ENCODE results near the gene BOLA2B. TPM values are rescaled to one million over a fixed set of nuclear protein-coding genes. Genes with fewer than 3 reads are reported as not detected.
A peak's percentile ranks its signal among the peaks of the same experiment; 100 is the strongest.
"Not testable (repeated sequence)": the region's sequence is repeated elsewhere in the genome, so short reads cannot be mapped to it uniquely, and the experiment has no call there.

BOLA2B gene
- polyA plus RNA-seq, 12 donors, result 13.0 to 35.0 (median 17.4) TPM; not detected in 2

GRCh38 chr16:30185683-30186421 is 7.6 kb downstream of the BOLA2B start:
- DNase-seq, result no peak

GRCh38 chr16:30184891-30185682 is 8.4 kb downstream of the BOLA2B start:
- DNase-seq, result no peak

DNA sequence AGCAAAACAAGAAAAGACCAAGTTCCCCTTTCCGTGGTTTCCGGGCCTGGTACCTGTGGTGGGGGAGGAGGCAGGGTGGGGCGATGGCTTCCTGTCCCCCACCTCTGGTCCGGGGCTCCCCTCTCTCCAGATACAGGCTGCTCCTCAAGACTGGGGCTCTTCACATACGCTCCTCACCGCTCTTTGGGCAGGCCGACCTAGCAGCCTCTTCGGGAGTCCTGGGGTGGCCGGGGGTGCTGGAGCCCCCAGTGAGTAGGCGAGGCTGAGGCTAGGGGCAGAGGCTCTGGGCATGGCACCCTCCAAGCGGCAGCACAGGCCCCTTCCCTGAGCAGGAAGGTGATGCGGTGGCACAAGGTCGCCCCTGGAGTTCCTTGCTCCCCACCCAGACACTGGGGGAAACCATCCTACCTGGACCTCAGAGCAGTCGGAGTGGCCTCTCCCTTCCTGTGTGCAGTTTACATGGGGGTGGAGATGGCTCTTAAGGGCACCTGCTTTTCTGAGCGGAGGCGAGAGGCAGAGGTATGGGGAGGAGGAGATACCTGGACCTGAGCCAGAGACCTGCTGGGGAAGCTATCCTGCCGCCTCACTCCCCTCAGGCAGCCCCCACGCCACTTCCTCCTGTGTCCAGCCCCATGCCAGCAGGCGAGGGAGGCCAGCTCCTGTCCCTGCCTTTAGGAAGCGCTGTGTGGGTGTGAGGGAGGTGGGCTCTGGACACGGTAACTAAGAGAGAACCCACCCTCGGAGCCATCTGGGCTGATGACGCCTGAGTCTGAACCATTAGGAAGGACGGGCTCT is 9.2 kb downstream of the BOLA2B start:
- DNase-seq, result no peak

- DNase-seq, result peak; percentile 86
Measured at GRCh38 chr16:30183233-30184095, 10.0 kb downstream of the BOLA2B start, which contains the start of gene CORO1A. TSS of gene CORO1A (plus strand) at chr16:30183602. CDS start at chr16:30185210, 1,608 bp downstream.

DNA sequence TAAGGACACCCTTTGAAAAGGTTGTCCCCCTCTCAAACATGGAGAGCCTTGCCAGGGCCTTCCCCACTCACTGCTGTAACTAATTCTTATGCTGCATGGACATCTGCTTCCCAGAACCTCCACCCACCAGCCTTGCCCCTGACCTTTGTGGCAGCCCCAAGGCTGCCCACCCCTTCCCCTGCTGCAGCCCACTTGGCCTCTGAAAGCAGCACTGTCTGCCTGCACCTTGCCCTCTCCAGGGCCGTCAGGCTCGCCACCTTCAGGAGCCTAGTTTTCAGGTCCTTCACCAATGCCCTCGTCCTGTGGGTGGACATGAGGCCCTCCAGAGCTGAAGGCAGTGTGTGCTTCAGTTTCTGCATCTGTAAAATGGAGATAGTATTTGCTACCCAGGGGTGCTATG is 12.7 kb downstream of the BOLA2B start:
- DNase-seq, result no peak

DNA sequence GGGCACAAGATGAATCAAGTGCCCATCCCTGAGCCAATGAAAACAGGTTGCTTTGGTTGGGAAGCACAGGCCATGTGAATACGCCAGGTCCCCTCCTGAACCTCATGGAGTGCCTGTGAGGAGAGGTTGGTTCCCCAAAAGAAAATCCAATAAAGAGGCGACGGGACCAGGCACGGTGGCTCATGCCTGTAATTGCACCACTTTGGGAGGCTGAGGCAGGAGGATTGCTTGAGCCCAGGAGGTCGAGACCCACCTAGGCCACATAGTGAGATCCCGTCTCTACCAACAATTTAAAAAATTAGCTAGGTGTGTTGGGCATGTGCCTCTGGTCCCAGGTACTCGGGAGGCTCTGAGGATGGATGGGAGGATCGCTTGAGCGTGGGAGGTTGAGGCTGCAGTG is 13.5 kb downstream of the BOLA2B start:
- DNase-seq, result no peak

DNA sequence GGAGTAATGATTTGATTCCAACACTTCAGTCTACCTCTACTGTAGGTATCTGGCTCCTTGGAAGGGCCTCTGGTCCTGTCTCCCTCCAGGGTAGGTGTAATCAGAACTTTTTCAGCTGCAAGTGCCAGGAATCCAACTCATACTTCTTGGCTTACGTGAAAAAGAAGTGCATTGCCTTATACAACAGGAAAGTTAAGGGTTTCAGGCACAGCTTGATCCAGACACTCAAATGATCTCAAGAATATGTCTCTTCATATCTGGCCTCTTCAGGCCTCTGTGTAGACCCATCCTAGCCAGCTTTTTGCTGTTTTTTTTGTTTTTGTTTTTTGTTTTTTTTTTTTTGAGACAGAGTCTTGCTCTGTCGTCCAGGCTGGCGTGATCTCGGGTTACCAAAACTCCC is 14.3 kb downstream of the BOLA2B start:
- DNase-seq, result no peak

DNA sequence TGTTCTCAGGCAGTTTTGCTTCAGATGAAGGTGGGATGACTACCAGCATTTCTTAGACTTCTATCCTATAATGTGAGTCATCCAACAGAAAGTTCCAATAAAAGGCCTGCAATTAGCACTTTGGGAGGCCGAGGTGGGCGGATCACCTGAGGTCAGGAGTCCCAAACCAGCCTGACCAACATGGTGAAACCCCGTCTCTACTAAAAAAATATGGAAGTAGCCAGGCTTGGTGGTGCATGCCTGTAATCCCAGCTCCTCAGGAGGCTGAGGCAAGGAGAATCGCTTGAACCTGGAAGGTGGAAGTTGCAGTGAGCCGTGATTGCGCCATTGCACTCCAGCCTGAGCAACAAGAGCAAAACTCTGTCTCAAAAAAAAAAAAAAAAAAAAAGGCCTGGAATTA is 16.6 kb downstream of the BOLA2B start:
- DNase-seq, result not testable (repeated sequence)

- no peak for DNase-seq
Measured at GRCh38 chr16:30173054-30173453, 20.4 kb downstream of the BOLA2B start.

- DNase-seq, result not testable (repeated sequence)
Measured at GRCh38 chr16:30170145-30170544, 23.3 kb downstream of the BOLA2B start.

GRCh38 chr16:30169416-30169815 is 24.1 kb downstream of the BOLA2B start:
- DNase-seq, result not testable (repeated sequence)

DNA sequence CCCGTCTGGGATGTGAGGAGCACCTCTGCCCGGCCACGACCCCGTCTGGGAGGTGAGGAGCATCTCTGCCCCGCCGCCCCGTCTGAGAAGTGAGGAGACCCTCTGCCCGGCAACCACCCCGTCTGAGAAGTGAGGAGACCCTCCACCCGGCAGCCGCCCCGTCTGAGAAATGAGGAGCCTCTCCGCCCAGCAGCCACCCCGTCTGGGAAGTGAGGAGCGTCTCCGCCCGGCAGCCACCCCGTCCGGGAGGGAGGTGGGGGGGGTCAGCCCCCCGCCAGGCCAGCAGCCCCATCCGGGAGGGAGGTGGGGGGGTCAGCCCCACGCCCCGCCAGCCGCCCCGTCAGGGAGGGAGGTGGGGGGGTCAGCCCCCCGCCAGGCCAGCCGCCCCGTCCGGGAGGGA is 24.7 kb downstream of the BOLA2B start:
- not testable (repeated sequence) for DNase-seq

GRCh38 chr16:30166202-30166902 is 27.1 kb downstream of the BOLA2B start:
- DNase-seq, result no peak

- DNase-seq, result no peak
Measured at GRCh38 chr16:30163538-30163937, 29.9 kb downstream of the BOLA2B start.

DNA sequence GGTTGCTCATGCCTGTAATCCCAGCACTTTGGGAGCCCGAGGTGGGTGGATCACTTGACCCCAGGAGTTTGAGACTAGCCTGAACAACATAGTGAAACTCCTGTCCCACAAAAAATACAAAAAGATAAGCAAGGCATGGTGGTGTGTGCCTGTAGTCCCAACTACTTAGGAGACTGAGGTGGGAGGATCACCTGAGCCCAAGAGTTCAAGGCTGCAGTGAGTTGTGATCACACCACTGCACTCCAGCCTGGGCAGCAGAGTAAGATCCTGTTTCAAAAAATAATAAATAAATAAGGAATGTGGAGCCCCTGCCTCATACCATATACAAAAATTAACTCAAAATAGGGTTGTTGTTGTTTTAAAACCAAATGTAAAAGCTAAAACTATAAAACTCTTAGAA is 36.3 kb downstream of the BOLA2B start:
- DNase-seq, result no peak

GRCh38 chr16:30155188-30155587 is 38.3 kb downstream of the BOLA2B start:
- DNase-seq, result no peak

- no peak for DNase-seq
Measured at GRCh38 chr16:30152517-30152916, 40.9 kb downstream of the BOLA2B start.

DNA sequence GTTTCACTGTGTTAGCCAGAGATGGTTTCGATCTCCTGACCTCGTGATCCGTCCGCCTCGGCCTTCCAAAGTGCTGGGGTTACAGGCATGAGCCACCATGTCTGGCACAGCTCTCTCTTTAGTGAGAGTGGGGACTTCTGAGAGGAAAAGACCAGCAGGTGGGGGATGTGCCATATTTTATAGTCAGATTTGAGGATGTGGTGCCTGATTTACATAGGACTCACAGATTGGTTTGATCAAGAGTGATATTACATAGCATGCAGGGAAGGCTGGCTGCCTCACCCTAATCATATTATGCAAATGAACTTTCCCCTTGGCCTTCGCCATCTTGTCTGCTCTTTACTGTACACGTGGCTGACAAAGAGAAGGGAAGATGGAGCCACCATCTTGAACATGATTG is 42.4 kb downstream of the BOLA2B start:
- DNase-seq, result no peak

DNA sequence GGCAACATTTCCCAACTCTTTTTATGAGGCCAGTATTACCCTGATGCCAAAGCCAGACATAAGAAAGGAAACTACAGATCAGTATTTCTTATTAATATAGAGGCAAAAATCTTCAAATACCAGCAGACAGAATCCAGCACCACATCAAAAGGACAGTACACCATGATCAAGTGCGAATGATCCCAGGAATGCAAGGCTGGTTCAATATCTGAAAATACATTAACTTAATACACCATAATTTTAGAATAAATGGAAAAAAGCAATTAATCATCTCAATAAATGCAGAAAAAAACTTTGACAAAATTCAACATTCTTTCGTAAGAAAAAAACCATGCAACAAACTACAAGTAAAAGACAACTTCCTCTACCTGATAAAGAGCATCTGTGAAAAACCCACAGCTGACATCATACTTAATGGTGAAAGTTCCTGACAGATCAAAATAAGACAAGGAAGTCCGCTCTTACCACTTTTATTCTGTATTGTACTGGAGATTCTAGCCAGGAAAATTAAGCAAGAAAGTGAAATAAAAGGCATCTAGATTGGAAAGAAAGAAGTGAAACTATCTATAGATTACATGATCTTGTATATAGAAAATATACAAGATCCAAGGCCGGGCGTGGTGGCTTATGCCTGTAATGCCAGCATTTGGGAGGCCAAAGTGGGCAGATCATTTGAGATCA is 44.1 kb downstream of the BOLA2B start:
- DNase-seq, result no peak
